ENCODE measurements around the gene CYP27B1.
"Not testable (repeated sequence)": the region's sequence is repeated elsewhere in the genome, so short reads cannot be mapped to it uniquely, and the experiment has no call there.

GRCh38 chr12:57715036-57715748, 51.7 kb downstream of the CYP27B1 start:
- not testable (repeated sequence) for TF ChIP-seq CTCF (conservative IDR thresholded peaks at IDR 0.05; ENCODE audit: low read length); EZH2phosphoT487 (IDR thresholded peaks at IDR 0.05; ENCODE audit: borderline replicate concordance, low read depth, low read length)
